ENCODE data around the gene ANXA1. TPM values are rescaled to one million over a fixed set of nuclear protein-coding genes. Genes with fewer than 3 reads are reported as not detected.

ANXA1 gene
- total RNA-seq, 1 donor from 2014 or later, result 309 TPM

- no peak for TF ChIP-seq CTCF (conservative IDR thresholded peaks at IDR 0.05; ENCODE audit: low read depth, low read length)
- DNase-seq (ENCODE audit: low read depth), result no peak
- H3K4me3 ChIP-seq (ENCODE audit: low read depth, low read length), result no peak overlapping the region
Observed at GRCh38 chr9:73148447-73148937, 3.2 kb upstream of the ANXA1 start.

DNA sequence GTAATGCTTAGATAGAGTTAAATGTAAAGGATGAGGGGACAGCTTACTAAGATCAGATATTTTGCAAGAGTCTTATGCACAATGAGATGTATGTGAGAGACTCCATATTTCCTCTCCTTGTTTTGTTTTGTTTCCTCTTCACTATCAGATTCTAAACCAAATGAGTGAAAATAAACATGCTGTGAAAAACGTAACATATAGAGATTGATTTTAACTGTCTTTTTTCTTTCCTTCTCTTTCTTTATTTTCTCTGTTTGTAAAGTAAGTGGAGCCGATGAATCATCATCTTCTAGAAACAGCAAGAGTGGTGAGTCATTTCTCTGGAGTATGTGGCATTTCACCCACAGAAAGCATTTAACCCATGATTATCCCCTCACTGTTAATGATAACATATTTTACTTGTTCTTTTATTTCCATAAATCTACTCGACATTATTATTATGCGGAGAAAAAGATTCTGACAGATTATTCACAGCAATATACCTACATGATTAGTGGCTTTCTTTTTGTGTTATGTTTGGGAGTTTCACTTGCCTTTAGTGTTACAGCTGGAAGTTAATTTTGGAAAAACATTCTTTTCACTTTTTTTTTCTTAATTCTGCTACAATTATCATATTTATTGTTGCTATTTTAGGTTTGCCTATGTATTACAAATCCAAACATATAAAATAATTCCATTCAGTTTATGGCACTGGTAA, 2.1 kb upstream of the ANXA1 start:
- TF ChIP-seq CTCF (conservative IDR thresholded peaks at IDR 0.05; ENCODE audit: low read depth, low read length), result no peak
- no peak overlapping the region for H3K4me3 ChIP-seq (ENCODE audit: low read depth, low read length)
- peak; percentile 74 for DNase-seq (ENCODE audit: low read depth)

DNA sequence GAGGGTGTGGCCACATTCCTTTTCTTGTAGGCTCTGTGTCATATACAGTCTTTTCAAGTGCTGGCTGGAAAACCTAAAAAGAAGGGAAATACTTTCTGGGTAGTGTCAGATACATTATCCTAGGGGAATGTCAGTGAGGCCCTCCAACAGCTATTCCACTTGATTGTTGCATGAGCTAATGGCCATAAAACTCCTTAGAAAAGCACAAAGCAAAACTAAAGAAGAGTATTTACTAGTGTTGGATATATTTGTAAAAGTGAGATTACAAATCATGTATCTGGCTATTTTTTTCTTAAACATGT, 829 bp downstream of the ANXA1 start:
- no peak for DNase-seq (ENCODE audit: low read depth)
- TF ChIP-seq CTCF (conservative IDR thresholded peaks at IDR 0.05; ENCODE audit: low read depth, low read length), result no peak
- H3K4me3 ChIP-seq (ENCODE audit: low read depth, low read length), result peak overlapping the region; percentile 83

- peak overlapping the region; percentile 83 for H3K4me3 ChIP-seq (ENCODE audit: low read depth, low read length)
- no peak for DNase-seq (ENCODE audit: low read depth)
- TF ChIP-seq CTCF (conservative IDR thresholded peaks at IDR 0.05; ENCODE audit: low read depth, low read length), result no peak
Observed at GRCh38 chr9:73152953-73153352, 1.3 kb downstream of the ANXA1 start.

- peak overlapping the region; percentile 83 for H3K4me3 ChIP-seq (ENCODE audit: low read depth, low read length)
- DNase-seq (ENCODE audit: low read depth), result no peak
- TF ChIP-seq CTCF (conservative IDR thresholded peaks at IDR 0.05; ENCODE audit: low read depth, low read length), result no peak
Observed at GRCh38 chr9:73153793-73154227, 2.1 kb downstream of the ANXA1 start.

- H3K4me3 ChIP-seq (ENCODE audit: low read depth, low read length), result peak overlapping the region; percentile 83
- no peak for DNase-seq (ENCODE audit: low read depth)
- no peak for TF ChIP-seq CTCF (conservative IDR thresholded peaks at IDR 0.05; ENCODE audit: low read depth, low read length)
Observed at GRCh38 chr9:73154271-73154670, 2.6 kb downstream of the ANXA1 start.

DNA sequence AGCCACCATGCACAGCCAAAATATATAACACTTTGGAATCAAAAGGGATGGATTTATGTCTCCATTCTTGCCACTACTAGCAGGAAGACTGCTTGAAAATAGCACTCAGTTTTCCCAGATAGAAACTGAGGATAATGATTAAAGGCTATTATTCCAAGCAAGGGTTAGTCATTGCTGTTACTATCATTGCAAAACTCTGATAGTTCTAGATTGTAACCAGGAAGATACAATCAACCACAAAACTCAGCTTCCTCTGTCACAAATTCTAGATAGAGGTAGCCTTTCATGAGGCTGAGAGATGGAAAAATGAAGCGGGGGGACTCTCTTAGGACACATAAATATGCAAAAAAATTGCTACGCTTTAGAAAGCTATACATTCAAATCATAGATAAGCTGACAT, 3.1 kb downstream of the ANXA1 start:
- DNase-seq (ENCODE audit: low read depth), result no peak
- peak overlapping the region; percentile 83 for H3K4me3 ChIP-seq (ENCODE audit: low read depth, low read length)
- TF ChIP-seq CTCF (conservative IDR thresholded peaks at IDR 0.05; ENCODE audit: low read depth, low read length), result no peak
